HuH-7.5 (cell line): ENCODE results near the gene SMARCE1.

Source experiments
- DNase-seq: peaks from one replicate; pipeline ENCODE4 v3.0.0; 2011; ENCODE audit warnings: low spot score

The SMARCE1 gene

DNA sequence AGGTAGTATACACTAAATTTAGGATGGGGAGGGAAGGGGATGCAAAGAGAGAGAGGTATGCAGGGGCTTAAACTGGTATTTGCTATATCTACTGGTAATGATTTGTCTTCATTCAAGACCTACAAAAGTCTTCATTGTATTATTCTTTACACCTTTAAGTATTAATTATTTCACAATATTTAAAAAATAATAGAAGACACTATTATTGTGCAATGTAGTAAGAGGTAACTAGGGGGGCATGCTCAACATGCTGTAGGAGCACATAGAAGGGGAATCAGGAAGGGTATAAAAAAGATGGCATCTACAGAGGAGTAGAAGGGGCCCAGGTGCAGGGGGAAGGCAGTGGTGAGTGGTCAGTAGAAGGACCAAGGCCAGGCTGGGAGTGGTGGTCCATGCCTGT is 67.5 kb downstream of the SMARCE1 start:
- no peak for DNase-seq

GRCh38 chr17:40579471-40579870 is 68.1 kb downstream of the SMARCE1 start:
- no peak for DNase-seq

DNA sequence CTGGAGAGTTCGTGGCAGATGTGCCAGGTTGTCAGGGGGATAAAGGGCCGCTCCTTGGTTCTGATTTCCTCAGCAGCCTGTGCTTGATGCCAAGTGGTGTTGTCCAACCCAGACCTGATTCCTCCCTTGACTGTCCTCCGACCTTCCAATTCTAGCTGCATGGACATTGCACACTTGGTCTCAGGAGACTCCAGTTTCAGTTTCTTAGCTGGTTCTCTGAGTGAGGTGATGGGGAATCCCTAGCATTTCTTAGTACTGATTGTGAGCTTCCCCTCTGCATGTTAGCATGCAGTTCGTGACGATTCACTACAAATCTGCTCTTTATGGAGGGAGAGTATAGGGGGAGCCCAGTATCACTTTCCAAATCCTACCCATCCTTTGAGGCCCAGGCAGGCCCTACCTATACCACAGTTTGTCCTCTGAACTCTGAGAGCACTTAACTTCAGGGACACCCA is 70.0 kb downstream of the SMARCE1 start:
- DNase-seq: no peak

DNA sequence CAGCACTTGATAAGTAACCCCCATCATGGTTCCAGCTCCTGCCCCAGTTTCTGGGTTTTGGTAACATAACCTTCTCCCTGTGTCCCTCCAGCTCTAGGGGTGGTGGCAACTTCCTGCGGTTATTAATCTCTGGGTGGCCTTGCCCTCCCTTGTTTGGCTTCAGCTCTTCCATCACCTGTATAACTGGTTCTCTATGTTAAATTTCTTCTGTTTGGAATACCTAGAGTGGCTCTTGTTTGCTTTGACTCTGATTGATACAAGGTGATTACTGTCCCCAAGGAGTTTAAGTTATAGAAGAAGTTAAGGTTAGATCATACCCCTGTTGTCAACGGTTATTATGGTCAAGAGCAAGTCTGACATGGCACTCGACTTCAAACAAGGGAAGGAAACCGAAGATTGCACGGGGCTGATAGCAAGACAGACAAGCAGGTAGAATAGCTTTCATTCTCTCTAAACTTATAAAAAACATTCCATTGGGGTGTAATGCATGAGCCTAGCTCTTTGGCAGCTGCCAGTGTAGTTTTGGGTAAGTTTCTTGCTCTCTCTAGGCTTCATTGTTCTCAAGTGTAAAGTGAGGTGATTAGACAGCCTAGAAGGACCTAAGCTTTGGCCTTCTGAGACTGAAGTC is 71.4 kb downstream of the SMARCE1 start:
- DNase-seq: no peak
